ENCODE data around the gene DDIT4. TPM values are rescaled to one million over a fixed set of nuclear protein-coding genes. Genes with fewer than 3 reads are reported as not detected.

Gene DDIT4
- total and polyA plus RNA-seq, 9 of the 15 experiments (the other 6 are each of a cell fraction or from before 2014, with no cell fraction given) = 8.2 to 675 (median 159) TPM

DNA sequence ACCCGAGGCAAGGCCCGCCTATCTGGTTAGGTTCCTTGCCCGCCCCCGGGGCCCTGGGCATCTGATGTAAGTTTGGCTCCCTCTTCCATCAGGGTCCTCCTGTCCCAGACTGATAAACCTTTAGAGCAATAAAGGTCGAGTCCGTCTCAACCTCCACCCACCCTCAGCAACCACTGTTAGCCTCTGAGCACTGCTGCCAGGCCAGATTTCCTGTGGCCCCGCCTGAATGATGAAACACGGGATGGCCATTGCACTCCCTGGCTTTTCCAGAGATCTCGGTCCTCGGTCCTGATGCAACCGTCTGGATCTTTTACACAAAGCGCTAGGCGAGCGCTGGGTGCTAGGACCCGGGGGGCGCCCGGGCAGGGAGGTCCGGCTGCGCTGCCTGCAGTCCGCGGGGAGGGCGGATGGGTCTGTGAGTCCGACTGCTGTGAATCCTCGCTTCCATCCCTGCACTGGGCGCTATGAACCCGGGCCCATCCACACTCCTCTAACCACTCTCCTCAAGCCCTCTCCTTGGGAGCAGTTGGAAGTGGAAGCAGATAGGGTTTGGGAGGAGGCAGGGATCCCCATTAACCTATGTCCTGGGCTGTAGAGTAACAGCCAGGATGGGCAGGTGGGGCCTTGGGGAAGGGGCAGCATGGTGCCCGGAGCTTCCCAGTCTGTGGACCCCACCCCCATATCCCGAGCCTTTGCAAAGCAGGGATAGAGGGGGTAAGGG, 875 bp upstream of the DDIT4 start (continued):
- TF ChIP-seq GTF2F1 (IDR thresholded peaks at IDR 0.05; ENCODE audit: low read depth, low read length) (0 out of 2 replicates have a peak, but pooled peaks have one; percentile 30), ZNF780A (CRISPR knock-in tag; IDR thresholded peaks at IDR 0.05) (no peak), ZNF311 (CRISPR knock-in tag; IDR thresholded peaks at IDR 0.05) (peak; percentile 10; the same call in 1 of the 2 replicates), KDM5B (IDR thresholded peaks at IDR 0.05; ENCODE audit: insufficient replicate concordance, low read depth, low read length) (no peak), ZFP1 (CRISPR knock-in tag; IDR thresholded peaks at IDR 0.05) (no peak), SOX6 (IDR thresholded peaks at IDR 0.05) (no peak), ZNF707 (CRISPR knock-in tag; conservative IDR thresholded peaks at IDR 0.05) (no peak), PHF8 (IDR thresholded peaks at IDR 0.05; ENCODE audit: borderline replicate concordance, low read length) (peak; percentile 21; the same call in 1 of the 2 replicates), MCM7 (IDR thresholded peaks at IDR 0.05) (no peak), BRCA1 (IDR thresholded peaks at IDR 0.05) (no peak), BRCA1 (CRISPR knock-in tag; IDR thresholded peaks at IDR 0.05) (no peak), PHF20 (IDR thresholded peaks at IDR 0.05; ENCODE audit: partially characterized antibody) (no peak), ZNF184 (CRISPR knock-in tag; IDR thresholded peaks at IDR 0.05) (no peak), HCFC1 (IDR thresholded peaks at IDR 0.05; ENCODE audit: low read depth, low read length) (peak; percentile 57; the same call in 1 of the 2 replicates), ZNF444 (CRISPR knock-in tag; IDR thresholded peaks at IDR 0.05) (0 out of 2 replicates have a peak, but pooled peaks have one; percentile 5), CBX8 (IDR thresholded peaks at IDR 0.05; ENCODE audit: borderline replicate concordance, extremely low read depth, low read depth, low read length, poor library complexity, severe bottlenecking) (no peak), POLR2AphosphoS2 (IDR thresholded peaks at IDR 0.05; ENCODE audit: low read length) (peak; percentile 54; the same call in 1 of the 2 replicates), NR2C1 (IDR thresholded peaks at IDR 0.05) (no peak), NR2C1 (tag; IDR thresholded peaks at IDR 0.05) (peak; percentile 87), RAD21 (CRISPR knock-in tag; conservative IDR thresholded peaks at IDR 0.05 in 1 of 2, IDR thresholded peaks at IDR 0.05 in 1 of 2) (peak; percentile 64 to 69), JUNB (CRISPR knock-in tag; conservative IDR thresholded peaks at IDR 0.05) (peak; percentile 31; the same call in 1 of the 2 replicates), RB1 (IDR thresholded peaks at IDR 0.05; ENCODE audit: low read depth) (no peak)
- TF ChIP-seq, protein P1, sequence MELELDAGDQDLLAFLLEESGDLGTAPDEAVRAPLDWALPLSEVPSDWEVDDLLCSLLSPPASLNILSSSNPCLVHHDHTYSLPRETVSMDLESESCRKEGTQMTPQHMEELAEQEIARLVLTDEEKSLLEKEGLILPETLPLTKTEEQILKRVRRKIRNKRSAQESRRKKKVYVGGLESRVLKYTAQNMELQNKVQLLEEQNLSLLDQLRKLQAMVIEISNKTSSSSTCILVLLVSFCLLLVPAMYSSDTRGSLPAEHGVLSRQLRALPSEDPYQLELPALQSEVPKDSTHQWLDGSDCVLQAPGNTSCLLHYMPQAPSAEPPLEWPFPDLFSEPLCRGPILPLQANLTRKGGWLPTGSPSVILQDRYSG (tag; conservative IDR thresholded peaks at IDR 0.05; ENCODE audit: low read depth) = 0 out of 2 replicates have a peak, but pooled peaks have one; percentile 40
- TF ChIP-seq, protein P2, sequence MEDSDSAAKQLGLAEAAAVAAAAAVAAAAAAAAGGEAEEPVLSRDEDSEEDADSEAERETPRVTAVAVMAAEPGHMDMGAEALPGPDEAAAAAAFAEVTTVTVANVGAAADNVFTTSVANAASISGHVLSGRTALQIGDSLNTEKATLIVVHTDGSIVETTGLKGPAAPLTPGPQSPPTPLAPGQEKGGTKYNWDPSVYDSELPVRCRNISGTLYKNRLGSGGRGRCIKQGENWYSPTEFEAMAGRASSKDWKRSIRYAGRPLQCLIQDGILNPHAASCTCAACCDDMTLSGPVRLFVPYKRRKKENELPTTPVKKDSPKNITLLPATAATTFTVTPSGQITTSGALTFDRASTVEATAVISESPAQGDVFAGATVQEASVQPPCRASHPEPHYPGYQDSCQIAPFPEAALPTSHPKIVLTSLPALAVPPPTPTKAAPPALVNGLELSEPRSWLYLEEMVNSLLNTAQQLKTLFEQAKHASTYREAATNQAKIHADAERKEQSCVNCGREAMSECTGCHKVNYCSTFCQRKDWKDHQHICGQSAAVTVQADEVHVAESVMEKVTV (CRISPR knock-in tag; IDR thresholded peaks at IDR 0.05) = peak; percentile 21; the same call in 1 of the 2 replicates
- TF ChIP-seq, protein P3, sequence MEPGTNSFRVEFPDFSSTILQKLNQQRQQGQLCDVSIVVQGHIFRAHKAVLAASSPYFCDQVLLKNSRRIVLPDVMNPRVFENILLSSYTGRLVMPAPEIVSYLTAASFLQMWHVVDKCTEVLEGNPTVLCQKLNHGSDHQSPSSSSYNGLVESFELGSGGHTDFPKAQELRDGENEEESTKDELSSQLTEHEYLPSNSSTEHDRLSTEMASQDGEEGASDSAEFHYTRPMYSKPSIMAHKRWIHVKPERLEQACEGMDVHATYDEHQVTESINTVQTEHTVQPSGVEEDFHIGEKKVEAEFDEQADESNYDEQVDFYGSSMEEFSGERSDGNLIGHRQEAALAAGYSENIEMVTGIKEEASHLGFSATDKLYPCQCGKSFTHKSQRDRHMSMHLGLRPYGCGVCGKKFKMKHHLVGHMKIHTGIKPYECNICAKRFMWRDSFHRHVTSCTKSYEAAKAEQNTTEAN (CRISPR knock-in tag; IDR thresholded peaks at IDR 0.05) = peak; percentile 90
- TF ChIP-seq, protein P4, sequence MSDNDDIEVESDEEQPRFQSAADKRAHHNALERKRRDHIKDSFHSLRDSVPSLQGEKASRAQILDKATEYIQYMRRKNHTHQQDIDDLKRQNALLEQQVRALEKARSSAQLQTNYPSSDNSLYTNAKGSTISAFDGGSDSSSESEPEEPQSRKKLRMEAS (CRISPR knock-in tag; IDR thresholded peaks at IDR 0.05) = peak; percentile 41; the same call in 1 of the 2 replicates
